HG02852 (cell line): ENCODE measurements around the gene ADGRF4.

Source experiments
- ATAC-seq: cut with Tn5 transposase; IDR thresholded peaks from one replicate; pipeline ENCODE4 v1.9.1; 2021; ENCODE audit warnings: mild to moderate bottlenecking, moderate library complexity; ENCODE audit not compliant: unreplicated experiment

Gene ADGRF4, protein sequence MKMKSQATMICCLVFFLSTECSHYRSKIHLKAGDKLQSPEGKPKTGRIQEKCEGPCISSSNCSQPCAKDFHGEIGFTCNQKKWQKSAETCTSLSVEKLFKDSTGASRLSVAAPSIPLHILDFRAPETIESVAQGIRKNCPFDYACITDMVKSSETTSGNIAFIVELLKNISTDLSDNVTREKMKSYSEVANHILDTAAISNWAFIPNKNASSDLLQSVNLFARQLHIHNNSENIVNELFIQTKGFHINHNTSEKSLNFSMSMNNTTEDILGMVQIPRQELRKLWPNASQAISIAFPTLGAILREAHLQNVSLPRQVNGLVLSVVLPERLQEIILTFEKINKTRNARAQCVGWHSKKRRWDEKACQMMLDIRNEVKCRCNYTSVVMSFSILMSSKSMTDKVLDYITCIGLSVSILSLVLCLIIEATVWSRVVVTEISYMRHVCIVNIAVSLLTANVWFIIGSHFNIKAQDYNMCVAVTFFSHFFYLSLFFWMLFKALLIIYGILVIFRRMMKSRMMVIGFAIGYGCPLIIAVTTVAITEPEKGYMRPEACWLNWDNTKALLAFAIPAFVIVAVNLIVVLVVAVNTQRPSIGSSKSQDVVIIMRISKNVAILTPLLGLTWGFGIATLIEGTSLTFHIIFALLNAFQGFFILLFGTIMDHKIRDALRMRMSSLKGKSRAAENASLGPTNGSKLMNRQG

DNA sequence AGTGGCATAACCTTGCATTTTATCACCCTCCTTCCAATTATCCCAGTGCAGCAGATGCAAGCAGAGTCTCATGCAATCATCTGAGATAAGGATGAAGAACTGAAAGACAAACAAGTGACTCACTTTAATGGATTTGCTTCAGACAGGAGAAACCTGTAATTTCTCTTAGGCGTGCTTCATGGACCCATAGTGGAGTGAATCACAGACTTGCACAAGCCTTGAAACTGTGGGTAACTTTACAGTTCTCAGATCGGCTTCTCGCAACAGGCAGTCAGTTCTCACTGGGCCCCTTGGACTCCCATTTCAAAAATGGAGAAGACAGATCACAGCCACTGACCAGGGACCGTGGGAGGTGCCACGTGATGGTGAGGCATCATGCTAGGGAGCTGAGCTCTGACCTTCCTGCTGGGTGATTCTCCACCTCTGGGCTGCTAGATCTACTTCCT is at the start of gene ADGRF4:
Gene ADGRF4 (plus strand): TSS at position 239 of the 446 bp plus-strand sequence. CDS start 8,666 bp downstream, outside the sequence.
- no peak for ATAC-seq

DNA sequence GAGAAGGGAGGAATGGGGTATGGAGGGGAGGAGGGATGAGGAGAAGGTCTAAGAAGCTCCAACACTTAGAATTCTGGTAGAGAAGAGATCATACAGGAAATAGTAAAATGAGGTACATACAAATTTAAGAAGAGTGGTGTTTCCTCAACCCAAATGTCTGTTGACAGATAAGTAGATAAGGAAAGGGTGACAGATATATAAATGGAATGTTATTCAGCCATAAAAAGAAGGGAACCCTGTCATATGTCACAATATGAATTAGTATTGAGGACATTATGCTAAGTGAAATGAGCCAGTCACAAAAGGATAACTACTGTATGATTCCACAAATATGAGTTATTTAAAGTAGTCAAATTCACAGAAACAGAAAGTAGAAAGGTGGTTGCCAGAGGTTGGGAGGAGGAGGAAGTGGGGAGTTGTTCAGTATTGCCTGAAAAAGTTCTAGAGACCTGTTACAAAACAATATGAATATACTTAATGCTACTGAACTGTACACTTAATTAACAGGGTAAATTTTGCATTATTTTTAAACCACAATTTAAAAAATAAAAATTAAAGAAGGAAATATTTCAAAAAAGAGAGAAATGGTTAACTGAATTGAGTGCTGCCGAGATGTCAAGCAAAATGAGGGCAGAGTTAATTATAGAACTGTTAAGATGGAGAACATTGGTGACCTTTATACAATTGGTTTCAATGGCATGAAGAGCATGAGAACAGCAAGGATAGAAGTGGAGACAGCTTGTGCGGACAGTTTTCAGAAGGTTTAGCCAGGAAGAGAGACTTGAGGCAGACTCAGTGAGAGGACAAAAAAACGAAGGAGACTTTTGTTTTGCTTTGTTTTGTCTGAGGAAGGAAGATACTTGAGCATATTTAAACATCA is 47.6 kb upstream of the ADGRF4 start:
- peak; percentile 70 for ATAC-seq

DNA sequence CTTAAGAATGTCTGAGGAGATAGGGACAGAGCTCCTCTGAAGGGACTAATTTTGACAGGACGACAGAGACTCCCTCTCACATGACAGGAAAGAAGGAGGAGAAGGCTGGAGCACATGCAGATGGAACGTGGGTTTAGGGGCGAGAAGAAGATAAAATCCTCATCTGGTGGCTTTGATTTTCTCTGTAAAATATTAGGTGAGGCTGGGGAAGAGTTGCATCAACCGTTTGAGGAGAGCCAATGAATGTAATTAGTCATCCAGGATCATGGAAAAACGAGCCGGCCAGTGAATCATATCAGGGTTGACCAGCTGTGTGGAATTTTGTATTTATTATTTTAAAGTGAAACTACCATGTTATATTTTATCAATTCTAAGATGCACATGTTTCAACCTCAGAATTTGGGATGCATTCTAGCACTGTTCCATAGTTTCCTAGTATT is 46.9 kb upstream of the ADGRF4 start:
- no peak for ATAC-seq

DNA sequence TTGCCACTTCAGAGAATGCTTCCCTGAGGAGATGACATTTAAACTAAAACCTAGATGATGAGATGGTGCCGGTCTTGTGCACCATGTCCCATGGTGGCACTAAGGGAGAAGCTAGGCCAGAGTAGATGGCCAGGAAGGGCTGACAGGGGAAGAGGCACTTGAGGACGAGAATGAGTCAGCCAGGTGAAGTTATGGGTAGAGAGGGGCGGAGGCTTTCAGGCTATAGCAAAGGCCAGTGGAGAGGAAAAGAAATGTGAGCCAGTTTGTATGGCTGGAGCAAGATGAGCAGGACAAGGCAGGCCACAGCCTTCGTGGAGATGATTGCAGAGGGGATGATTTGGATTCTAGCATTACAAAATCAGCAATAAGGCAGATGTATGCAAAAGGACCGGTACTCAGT is 44.7 kb upstream of the ADGRF4 start:
- no peak for ATAC-seq

DNA sequence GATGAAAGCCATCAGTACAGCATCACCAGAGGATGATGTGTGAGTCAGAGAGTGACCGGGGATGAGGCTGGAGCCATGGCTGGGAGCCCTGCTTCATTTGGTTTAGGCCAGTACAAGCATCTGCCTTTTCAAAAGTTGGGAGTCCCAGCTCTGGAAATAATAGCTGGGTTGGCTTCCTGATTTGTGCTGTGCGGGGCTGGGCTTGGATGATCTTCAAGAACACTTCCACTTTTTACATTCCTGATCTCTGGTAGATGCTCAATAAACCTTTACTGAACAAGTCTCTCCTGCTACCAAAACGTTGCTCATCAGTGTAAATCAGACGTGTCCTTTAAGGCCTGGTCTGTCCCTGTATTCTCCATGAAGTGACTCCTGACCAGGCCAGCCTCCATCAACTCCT is 44.1 kb upstream of the ADGRF4 start:
- ATAC-seq = no peak

DNA sequence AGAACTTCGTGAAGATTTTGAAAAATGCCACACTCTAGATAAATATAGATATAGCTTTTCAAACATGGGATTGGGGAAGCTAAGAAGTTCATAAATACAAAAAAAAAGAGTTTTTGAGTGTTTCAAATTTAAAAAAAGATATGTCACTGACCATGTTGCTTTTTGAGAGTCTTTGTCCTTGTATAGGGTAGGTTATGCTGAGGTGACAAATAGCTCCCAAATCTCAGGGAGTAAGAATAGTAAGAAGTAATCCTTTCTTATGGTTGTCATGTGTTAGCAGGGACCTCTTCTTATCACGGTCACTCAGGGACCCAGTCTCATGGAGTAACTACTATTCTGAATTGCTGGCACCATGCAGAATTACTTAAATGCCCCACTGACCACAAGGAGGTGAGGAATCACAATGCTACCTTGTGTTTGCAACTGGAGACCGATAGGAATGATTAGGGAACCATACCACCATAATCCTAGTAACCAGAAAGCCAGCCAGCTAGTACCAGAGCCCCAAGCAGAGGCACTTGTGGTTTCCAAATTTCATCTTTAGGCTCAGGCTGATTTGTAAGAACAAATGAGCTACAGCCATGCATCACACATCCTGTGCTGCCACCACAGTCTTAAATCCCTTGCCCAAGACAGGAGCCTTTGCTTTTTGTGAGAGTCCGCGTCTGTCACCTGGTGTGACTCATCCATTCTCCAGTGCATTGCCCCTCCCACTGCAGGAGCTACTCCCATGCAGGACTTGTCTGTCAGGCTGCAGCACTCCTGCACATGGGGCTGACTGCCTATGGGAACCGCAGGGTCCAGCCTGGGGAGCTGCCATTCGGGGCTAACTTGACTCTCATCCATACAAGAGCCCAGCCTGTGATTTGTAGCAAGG is 42.4 kb upstream of the ADGRF4 start:
- no peak for ATAC-seq

DNA sequence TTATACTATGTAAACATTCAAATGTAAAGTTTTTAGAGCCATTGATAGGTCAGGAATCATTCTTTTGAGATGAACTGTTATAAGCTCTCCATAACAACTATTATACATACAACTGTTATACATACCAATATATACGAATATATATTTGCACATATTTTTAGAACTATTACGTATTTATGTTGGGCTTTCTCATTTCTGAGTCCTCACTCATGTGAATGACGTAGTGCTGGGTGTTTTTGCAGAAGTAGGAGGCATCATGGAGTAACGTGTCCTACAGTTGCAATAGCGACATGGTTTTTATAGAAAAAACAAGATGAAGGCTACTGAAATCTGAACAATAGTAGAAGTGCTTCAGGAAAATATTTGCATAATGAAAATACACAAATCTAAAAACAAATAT is 36.4 kb upstream of the ADGRF4 start:
- no peak for ATAC-seq

DNA sequence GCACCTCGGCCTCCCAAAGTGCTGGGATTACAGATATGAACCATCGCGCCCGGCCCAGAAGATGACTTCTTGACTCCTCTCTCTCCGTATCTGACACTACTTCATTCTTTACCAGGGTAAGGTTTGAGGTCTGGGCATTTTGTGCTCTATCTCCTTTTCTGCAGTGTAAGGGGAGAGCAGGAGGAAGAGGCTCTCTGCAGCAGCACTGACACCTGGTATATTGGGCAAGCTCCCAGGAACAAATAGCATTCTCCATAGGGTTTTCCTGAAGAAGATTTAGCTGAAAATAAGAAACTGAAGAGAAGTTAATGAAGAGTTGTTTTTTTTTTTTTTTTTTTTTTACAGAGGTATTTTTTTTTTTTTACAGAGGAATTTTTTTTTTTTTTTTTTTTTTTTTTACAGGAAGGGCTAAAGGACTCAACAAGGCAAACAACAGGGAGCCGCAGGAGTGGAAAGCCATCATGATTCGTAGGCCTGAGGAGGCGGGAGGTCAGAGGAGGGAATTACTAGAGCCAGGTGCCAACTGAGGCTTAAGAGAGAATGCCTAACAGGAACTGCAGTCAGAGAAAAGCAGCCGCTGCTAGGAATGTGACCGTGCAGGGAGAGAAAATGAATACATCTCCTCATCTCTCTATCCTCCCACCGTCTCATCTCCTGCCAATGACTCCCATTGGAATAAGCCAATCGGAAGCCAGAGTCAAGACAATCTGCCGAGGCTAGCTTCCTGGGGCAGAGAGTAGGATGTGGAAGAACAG is 34.7 kb upstream of the ADGRF4 start:
- ATAC-seq = no peak

DNA sequence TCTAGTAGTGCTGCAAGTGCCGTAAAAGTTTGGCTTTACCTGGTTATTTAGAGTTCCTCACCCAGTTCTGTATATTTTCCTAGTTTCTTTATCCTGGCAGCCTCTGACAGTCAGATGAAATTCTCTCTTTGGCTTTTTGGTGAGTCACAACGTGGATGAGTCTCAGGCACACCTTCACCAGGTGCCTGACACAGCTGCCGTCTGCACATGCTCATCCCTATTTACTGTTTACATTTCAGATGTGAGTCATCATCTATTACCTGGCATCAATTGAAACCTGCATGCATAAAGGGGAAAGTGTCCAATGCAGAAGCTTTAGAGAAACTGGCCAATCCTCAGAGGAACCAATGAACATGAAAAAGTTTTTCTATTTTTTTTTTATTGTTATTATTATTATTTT is 33.3 kb upstream of the ADGRF4 start:
- no peak for ATAC-seq

DNA sequence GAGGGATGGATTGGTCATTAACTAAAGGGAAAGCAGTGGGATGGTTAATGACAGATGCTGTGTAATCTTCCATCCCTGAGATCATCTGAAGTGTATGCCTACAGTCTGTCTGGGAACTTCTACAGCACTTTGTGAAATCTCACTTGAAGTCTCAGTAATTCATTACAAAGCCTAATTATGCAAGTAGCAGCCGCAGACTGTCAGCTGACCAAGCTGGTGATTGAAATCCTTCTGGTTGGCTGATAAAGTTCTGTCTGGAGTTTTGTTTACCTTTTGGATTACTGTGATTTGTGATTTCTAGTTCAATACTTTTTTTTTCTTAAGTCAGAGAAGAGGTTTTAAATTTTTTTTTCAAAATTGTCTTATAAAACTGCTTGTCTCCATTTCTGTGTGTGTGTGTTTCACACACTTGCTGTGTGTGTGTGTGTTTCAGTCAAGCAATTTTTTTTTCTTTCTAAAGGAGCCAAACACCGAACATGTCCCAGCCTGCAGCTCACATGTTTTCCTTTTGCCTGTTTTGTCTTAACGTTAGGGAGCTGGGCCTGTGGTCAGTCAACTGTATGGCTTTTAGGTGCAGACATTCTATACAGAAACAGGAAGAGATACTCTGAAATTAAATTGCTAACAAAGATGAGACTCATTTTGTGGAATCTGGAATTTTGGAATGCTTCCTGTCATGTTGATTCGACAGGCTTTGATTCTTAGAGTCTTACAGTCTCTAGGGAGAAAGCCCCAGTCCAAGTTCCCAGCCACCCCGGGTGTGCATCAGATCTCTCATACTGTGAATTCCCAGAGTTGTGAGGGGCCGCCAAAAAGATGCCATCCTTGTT is 28.5 kb upstream of the ADGRF4 start:
- ATAC-seq = no peak

DNA sequence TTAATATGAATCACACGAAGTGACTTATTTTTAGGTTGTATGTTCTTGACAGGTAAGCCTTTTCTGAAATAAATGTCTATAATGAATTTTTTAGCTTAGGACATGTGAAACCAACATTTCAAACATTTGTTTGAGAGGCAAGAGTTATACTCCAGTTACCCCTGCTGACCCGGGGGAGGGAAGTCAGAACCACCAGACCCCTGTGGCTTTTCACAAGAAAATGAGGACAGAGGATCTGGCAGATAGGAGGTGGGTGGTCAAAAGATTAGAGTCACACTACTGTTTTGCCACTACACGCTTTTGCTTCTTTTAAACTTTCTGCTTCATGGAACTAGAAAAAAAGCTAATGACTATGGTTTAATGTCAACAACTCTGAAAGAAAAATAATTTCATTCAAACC is 27.5 kb upstream of the ADGRF4 start:
- ATAC-seq = no peak

DNA sequence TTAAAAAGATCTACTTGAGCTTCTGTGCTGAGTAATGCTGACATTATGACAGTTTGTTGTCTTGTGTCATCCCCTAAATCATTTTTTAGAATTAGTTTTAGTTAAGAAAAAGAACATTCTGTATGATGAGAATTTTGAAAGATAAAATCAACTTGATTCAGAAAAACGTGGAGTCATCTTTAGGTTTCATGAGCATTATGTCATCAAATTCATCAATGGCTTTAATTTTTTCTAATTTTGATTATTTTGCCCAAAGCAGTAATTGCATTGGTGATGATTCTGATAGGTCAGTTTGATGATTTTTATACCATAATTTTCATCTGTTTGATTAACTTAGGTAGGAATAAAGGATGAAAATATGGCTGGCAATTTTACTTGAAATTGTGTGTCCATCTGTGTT is 26.6 kb upstream of the ADGRF4 start:
- no peak for ATAC-seq

DNA sequence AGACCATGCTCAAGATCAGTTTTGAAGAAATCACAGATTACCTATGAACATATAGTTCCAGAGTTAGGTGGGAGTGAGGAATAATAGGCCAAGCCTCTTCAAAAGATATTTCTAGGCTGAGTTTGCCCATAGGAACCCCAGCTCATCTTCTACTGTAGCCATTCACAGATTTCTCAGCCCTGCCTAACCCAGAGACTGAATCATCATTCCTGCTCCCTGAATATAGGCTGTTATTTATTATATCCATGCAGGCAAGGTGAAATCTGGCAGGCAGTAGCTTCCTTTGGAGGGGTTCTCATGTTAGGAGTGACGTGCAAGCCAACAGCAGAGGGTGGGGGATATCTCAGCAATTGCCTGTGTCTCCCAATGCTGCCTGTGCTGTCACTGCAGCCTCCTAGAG is 25.6 kb upstream of the ADGRF4 start:
- no peak for ATAC-seq

DNA sequence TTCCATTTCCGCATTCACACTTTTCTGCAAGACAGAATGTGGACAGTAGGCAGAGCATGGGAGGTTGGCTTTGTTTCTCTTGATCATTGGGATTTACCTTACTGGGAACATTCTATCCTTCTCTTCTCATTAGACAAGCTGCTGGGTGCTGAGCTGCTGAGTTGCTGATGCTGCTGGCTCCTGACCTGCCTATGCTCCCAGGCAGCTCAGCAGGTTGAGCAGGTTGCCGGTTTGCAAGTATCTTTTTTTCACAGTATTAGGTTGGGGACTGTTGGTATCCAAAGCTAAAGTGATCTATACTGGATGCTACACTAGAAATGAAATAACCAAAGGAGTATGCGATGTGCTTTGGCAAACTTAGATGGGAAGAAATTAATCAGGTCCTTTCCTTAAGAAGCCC is 23.7 kb upstream of the ADGRF4 start:
- no peak for ATAC-seq

DNA sequence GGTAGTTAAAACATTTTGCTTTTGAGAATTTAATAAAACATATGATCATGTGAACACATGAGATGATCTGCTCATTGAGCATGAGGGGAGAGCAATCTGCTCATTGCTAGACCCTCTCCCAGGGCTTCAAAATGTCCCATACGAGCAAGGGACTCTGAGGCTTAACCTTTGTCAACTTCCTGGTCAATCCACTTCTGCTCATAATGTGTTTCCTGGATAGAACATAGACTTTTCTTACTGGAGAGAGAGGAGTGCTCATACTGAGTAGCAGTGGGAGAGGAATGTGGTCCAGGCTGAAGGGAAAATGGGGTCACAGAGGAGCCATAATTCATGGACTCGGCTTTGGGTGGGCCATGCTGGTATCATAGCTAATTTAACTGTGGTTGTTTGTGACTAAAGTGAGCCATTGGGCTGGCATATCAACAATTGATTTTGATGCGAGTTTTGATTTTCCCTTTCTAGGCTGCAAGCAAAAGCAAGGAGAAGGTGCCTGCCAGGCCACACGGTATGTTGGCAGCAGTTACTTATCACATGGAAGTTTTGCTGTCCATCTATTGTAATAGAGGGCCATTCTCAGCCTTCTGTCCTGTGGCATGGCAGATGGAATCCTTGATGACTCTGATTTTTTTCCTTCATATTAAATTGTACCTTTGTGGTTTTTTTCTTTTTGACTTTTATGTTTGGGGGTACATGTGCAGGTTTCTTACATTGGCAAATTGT is 20.8 kb upstream of the ADGRF4 start:
- no peak for ATAC-seq

DNA sequence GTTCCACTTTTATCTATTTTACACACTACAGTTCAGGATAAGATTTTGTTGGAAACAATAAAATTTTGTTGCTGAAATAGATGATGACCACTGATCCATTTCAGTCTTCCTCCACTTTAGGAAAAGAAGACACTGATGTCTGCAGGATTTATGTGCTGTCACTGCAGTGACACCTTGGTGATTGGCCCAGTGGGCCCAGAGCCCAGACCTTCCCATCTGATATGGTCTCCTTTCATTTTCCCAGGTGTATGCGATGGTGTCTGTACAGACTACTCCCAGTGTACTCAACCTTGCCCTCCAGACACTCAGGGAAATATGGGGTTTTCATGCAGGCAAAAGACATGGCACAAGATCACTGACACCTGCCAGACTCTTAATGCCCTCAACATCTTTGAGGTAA is 19.6 kb upstream of the ADGRF4 start:
- ATAC-seq = no peak

DNA sequence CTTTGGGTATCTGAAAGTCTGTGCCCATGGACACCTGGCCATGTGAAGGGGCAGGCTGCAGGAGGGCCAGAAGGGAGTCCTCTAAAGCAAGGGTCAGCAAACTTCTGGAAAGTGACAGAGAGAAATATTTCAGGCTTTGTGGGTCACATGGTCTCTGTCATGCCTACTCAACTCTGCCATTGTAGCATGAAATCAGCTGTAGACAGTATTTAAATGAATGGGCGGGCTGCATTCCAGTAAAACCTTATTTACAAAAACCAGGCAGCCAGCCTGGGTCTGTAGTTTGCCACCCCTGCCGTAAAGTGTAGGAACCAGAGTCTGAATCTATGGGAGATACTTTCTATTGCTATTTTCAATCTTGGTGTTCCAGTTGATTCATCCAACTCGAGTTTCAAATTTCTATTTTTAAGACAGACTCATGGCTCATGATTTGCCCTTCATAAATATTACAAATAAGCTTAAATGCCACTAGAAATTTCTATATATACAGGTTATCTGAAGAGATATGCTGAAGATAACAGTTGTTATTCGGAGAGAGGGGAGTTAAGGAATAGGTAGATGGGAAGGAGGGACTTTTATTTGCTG is 19.0 kb upstream of the ADGRF4 start:
- no peak for ATAC-seq

DNA sequence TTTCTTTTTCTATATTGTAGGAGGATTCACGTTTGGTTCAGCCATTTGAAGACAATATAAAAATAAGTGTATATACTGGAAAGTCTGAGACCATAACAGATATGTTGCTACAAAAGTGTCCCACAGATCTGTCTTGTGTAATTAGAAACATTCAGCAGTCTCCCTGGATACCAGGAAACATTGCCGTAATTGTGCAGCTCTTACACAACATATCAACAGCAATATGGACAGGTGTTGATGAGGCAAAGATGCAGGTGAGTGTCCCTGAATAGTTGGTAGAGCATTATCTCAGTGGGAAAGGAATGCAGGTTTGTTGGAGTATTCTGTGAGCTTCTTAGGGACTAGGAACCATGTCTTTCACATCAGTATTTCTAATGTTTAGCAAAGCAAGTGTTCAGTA is 18.3 kb upstream of the ADGRF4 start:
- ATAC-seq = no peak
